Activated effector memory CD4-positive, alpha-beta T cell treated with Interleukin-2 at 50 U/mL for 16 hours (primary cell): ENCODE results near the gene CDR2.
"Not testable (repeated sequence)": the region's sequence is repeated elsewhere in the genome, so short reads cannot be mapped to it uniquely, and the experiment has no call there.

Experiments used
- DNase-seq: peaks from one replicate; pipeline ENCODE4 v3.0.0-alpha.2; 2020

The CDR2 gene

DNA sequence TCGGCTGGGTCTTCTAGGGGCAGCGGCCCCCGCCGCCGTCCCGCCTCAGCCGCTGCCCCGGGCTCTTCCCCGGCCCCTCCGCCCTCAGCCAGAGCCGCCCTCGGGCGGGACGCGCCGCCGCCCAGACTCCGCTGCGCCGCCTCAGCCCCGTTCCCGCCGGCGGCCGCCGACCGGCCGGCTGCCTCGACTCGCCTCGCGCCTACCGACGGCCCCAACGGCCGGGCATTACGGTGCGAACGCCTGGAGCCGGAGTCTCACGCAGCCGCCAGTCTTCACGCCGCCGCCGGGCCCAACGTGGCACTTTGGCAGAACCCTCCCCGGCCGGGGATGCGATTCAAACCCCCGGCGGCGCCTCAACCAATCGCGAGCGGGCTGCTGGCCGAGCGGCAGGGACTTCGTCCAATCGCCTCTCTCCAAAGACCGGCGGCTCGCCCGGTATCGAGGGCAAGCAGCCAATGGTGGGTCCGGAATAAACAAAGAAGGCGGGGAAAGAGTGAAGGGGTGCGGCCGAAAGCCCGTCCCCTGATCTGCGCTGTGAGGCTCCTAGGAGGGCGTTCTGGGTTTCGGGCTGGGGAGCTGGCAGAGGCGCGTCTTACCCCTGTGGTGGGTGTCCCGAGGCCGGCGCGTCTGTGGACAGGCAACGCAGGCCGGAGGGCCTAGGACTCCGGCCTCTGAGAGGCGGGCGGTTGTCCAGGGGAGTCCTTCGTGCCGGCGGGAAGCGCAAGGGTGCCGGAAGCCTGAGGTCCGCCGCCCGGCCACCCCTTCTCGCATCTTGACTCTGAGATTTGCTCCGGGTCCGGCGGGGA is at the start of gene CDR2:
TSS of gene CDR2 (minus strand) at position 309 of the 806 bp plus-strand sequence. CDS start 310 bp downstream, outside the sequence.
- peak; percentile 97 for DNase-seq

- no peak for DNase-seq
Observed at GRCh38 chr16:22423716-22424115, 49.3 kb upstream of the CDR2 start.

DNA sequence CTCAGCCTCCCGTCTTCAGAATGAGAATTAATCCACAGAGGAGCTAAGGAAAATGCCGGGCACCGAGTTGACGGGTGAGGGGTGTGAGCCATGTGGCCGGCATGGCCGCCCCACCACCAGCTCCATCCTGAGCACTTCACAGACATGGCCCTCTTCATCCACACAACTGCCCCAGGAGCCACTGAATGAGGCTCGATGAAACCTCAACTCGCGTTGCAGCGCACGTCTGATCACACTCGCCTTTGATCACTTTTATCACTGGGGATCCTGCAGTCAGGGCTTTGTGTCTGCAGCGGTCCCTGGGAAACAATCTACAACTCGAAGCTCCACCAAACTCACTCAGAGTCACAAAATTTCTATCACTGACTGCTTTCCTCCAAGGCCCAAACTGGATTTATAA is 46.7 kb upstream of the CDR2 start:
- no peak for DNase-seq

GRCh38 chr16:22420606-22421135 is 46.3 kb upstream of the CDR2 start:
- no peak for DNase-seq

DNA sequence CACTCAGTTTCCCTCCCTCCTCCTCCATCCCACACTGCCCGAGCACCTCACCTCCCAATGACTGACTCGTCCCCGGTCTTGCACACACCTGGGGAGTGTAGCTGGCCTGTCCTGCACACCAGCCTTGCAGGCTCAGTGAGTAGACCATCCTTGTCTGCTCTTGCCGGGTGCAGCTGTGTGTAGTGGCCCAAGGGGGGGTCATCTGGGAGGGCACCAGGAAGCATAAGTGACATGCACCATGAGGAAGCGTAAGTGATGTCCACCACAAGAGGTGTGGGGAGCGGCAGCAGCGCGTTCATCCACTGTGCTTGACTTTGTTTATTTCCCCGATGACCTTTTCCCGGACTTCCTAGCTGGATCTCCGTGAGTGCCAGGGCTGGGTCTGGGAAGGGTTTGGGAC is 45.5 kb upstream of the CDR2 start:
- DNase-seq: no peak

GRCh38 chr16:22418826-22419225 is 44.4 kb upstream of the CDR2 start:
- no peak for DNase-seq

GRCh38 chr16:22417798-22418197 is 43.4 kb upstream of the CDR2 start:
- not testable (repeated sequence) for DNase-seq

- no peak for DNase-seq
Observed at GRCh38 chr16:22417019-22417418, 42.6 kb upstream of the CDR2 start.

GRCh38 chr16:22413819-22414218 is 39.4 kb upstream of the CDR2 start:
- DNase-seq: no peak

DNA sequence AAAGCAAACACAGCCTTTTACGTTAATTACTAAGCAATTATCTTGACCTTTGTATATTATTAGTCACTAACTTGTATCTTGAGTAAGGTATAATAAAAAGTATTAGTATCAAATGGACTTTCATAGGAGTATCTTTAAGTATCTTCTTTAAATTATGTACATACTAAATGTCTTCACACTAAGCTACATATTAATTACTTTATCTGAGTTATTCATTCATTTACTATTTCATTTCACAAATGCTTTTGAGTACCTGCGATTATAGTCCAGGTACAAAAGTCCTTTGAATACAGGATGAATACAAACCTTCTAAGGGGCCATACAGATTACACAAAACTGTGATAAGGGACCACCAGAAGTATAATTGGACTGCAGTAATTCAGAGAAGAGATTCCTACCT is 33.1 kb upstream of the CDR2 start:
- DNase-seq: no peak

DNA sequence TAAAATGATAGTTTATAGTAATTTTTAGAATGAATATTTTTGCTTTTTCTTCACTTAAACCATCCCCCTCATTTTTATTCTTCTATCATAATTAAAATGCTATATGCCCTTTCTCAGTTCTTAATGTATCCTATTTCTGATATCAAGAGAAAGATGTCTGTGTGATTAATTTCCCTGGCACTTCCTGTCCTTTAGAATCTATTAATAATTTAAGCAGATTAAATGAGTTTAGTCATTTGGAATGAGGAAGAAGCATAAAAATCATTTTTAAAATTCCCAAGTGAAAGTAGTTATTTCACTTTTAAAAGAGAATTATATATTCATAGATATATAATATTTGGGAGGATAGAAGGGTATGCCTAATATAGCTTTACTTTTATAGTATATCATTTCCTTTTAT is 27.8 kb upstream of the CDR2 start:
- no peak for DNase-seq

- no peak for DNase-seq
Observed at GRCh38 chr16:22400900-22401299, 26.5 kb upstream of the CDR2 start.

- no peak for DNase-seq
Observed at GRCh38 chr16:22397931-22398330, 23.5 kb upstream of the CDR2 start.

- DNase-seq: no peak
Observed at GRCh38 chr16:22397464-22397863, 23.0 kb upstream of the CDR2 start.

DNA sequence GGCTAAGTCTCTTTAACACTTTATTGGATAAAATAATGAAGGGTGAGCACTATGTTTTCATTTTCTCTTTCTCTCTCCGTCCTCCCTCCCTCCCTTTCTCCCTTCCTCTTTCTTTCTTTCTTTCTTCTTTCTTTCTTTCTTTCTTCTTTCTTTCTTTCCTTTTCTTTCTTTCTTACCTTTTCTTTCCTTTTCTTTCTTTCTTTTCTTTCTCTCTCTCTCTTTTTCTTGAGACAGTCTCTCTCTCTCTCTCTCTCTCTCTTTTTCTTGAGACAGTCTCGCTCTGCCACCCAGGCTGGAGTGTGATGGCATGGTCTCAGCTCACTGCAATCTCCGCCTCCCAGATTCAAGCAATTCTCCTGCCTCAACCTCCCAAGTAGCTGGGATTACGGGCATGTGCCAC is 21.5 kb upstream of the CDR2 start:
- no peak for DNase-seq

GRCh38 chr16:22394121-22394520 is 19.7 kb upstream of the CDR2 start:
- no peak for DNase-seq

DNA sequence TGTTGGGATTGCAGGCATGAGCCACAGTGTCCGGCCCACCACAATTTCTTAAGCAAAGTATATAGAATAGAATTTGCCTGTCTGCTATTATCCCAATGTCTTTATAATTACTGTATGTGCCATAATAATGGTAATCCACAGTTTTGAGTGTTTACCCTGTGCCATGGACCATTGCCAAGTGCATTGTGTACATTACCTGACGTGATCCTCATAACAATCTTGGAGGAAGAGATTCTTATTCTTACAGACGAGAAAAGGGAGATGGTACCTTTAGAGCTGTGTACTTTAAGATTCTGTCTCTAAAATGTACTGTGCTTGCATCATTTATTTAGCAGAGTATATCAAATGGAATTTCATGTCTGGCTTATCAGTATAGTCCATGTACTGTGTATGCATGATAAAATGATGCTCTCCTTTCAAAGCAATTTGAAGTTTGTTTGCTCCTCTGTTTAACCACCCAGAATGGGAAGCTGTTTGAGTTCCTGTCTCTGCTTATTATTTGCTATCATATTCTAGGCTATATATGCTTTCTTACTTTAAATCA is 13.8 kb upstream of the CDR2 start:
- no peak for DNase-seq

DNA sequence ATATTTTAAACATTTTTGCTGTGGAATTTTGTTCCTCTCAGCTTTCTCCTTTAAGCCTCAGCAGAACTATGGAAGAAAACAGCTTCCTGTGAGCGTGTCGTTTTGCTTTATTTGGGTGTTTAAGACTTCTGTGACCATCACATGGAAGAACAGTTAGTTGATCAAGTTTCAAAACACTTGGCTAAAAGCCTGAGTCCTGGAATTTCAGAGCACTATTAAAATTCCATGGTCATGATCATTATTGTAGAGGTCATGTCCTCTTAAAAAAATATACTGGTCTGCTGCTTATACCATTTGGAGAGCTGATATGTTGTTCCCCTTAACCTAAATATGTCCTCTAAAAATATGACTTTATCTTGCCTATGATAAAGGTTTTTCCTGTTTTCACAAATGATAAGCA is 12.6 kb upstream of the CDR2 start:
- DNase-seq: no peak

DNA sequence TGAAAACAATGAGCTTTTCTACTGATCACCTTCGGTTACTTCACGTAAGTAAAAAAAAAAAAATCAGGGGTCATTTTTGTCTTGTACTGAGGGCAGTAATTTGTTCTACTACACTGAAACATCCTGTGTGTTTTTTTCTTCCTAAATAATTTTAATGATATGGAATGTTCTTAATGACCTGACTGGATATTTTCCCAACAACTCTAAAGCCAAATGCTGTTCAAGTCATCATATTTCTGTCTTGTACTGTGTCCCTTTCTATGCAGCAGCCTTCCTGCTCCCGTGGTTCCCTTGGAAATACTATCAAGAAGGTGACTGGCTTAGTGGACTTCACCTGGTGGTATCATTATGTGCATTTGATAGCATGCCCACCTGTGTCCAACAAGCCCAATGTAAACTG is 10.8 kb upstream of the CDR2 start:
- DNase-seq: no peak

- DNase-seq: no peak
Observed at GRCh38 chr16:22383827-22384226, 9.4 kb upstream of the CDR2 start.

GRCh38 chr16:22381392-22381791 is 7.0 kb upstream of the CDR2 start:
- DNase-seq: no peak

DNA sequence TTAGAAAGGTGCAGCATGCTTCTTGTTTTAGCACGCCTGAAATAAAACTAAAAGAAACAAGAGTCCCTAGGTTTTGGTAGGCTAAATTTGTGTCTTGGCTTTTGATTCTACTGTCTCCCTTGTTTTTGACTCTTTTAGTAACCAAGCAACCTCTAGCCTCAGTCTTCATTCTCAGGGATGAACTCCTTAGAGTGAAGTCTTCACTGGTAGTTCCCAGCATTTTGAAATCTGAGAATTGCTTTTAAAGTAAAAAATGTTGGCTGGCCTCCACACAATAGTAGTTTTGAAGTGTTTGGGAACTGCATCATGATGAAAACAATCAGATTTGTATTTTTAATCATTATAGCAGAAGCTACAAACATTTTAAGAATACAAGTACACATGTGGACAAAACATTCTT is 6.1 kb upstream of the CDR2 start:
- no peak for DNase-seq

DNA sequence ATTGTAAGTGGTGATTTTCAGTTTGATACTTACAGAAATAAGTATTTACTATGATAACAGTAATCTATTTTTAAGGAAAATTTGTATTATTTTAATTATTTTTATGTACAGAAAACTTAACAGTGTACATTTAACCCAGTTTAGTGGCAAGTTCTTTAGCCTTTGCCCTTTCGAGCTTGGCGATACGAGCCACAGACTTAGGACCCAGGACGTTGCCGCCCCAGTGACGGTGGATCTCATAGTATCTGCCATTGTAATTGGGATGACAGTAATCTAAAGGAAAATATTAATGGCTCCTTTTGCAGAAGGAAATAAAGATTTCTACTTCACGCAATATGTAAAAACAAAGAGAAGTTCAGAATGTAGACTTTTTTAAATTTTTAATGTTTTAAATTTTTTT is 5.2 kb upstream of the CDR2 start:
- no peak for DNase-seq

GRCh38 chr16:22375963-22376640 is 1.7 kb upstream of the CDR2 start:
- DNase-seq: no peak
